Measurements from ENCODE around the gene PRELID1.

GRCh38 chr5:177335701-177336065 lies 32.1 kb downstream of the PRELID1 start:
- TF ChIP-seq CTCF (IDR thresholded peaks at IDR 0.05) (no peak), POLR2A (IDR thresholded peaks at IDR 0.05) (no peak)
